OCI-LY3 (cell line): ENCODE measurements around the gene SCAI.
"Not testable (repeated sequence)": the region's sequence is repeated elsewhere in the genome, so short reads cannot be mapped to it uniquely, and the experiment has no call there.

Source experiments
- H2AFZ ChIP-seq: fragments of 200-600, 300-600 bp; shearing (Covaris generic); 2 replicates; pipeline ENCODE4 v1.6.0; 2014; ENCODE audit warnings: antibody characterized with exemption, low read depth, low read length
- H3K27ac ChIP-seq: fragments of 200-600, 300-600 bp; sonication (generic); 2 replicates; pipeline ENCODE4 v1.5.1; 2014; ENCODE audit warnings: mild to moderate bottlenecking, low read length, moderate library complexity, mixed read lengths
- H3K27me3 ChIP-seq: fragments of 200-600, 300-600 bp; sonication (generic); 2 replicates; pipeline ENCODE4 v1.6.1; 2014; ENCODE audit warnings: low read depth, low read length, mixed read lengths
- H3K36me3 ChIP-seq: fragments of 200-600, 300-600 bp; sonication (generic); replicated peaks from 2 replicates; pipeline ENCODE3; 2014; ENCODE audit warnings: low read depth, low read length, mixed read lengths
- H3K4me1 ChIP-seq: fragments of 300-600, 200-600 bp; sonication (generic); 2 replicates; pipeline ENCODE4 v1.6.1; 2014; ENCODE audit warnings: low read length, mixed read lengths
- H3K4me2 ChIP-seq: fragments of 200-600, 300-600 bp; sonication (generic); 2 replicates; pipeline ENCODE4 v1.6.1; 2014; ENCODE audit warnings: low read length, mixed read lengths
- H3K4me3 ChIP-seq: fragments of 300-600, 200-600 bp; sonication (generic); 2 replicates; pipeline ENCODE4 v1.5.1; 2014; ENCODE audit warnings: antibody characterized with exemption, mild to moderate bottlenecking, low read length, moderate library complexity
- H3K79me2 ChIP-seq: fragments of 300-600, 200-600 bp; shearing (Covaris generic); 2 replicates; pipeline ENCODE4 v1.6.1; 2014; ENCODE audit warnings: mild to moderate bottlenecking, low read length, mixed read lengths
- H3K9ac ChIP-seq: fragments of 300-600, 200-600 bp; shearing (Covaris generic); 2 replicates; pipeline ENCODE4 v1.6.0; 2014; ENCODE audit warnings: mild to moderate bottlenecking, low read length, moderate library complexity
- H3K9me3 ChIP-seq: fragments of 200-600, 300-600 bp; shearing (Covaris generic); 2 replicates; pipeline ENCODE4 v1.6.1; 2014; ENCODE audit warnings: low read length, mixed read lengths; ENCODE audit not compliant: insufficient read depth
- H4K20me1 ChIP-seq: fragments of 200-600, 300-600 bp; sonication (generic); 2 replicates; pipeline ENCODE4 v1.6.1; 2016; ENCODE audit warnings: low read length, mixed read lengths; ENCODE audit not compliant: insufficient read depth
- EZH2phosphoT487 ChIP-seq: fragments of 200-600 bp; shearing (Covaris generic); IDR thresholded peaks from 2 replicates; pipeline ENCODE4 v1.6.1; 2018; ENCODE audit warnings: antibody characterized with exemption, mixed run types, low read depth
- TF ChIP-seq, protein P1 (sequence below): fragments of 200-600, 300-600 bp; sonication (generic); IDR thresholded peaks from 2 replicates; pipeline ENCODE4 v1.5.1; 2014; ENCODE audit warnings: antibody characterized with exemption, low read length, low read depth

SCAI gene

DNA sequence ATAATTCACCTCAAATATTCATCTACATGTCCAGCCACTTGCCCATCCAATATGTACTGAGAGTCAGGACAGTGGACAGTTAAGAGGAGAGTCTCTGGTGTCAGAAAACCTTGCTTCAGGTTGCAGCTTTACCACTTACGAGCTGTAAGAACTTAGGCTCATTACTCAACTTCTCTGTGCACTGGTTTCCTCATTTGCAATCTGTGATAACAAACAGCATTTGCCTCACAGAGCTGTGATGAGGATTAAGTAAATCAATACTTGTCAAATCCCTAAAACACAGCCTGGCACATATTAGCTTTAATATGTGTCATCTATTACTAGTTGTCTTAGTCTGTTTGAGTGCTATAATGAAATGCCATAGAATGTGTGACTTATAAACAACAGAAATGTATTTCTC lies 211.0 kb downstream of the SCAI start:
- Histone ChIP-seq H3K36me3 (peaks cover 27% of the 10 kb centered on the region), H3K79me2 (no peaks in the 10 kb centered on the region), H3K9me3 (no peaks in the 10 kb centered on the region), H3K9ac (no peak overlapping the region), H3K27ac (no peak overlapping the region), H3K4me2 (no peak overlapping the region), H2AFZ (no peak overlapping the region), H3K4me3 (no peak overlapping the region), H3K4me1 (peaks cover 22% of the 10 kb centered on the region), H4K20me1 (no peaks in the 10 kb centered on the region), H3K27me3 (no peaks in the 10 kb centered on the region)
- TF ChIP-seq EZH2phosphoT487, result no peak
- TF ChIP-seq, protein P1, sequence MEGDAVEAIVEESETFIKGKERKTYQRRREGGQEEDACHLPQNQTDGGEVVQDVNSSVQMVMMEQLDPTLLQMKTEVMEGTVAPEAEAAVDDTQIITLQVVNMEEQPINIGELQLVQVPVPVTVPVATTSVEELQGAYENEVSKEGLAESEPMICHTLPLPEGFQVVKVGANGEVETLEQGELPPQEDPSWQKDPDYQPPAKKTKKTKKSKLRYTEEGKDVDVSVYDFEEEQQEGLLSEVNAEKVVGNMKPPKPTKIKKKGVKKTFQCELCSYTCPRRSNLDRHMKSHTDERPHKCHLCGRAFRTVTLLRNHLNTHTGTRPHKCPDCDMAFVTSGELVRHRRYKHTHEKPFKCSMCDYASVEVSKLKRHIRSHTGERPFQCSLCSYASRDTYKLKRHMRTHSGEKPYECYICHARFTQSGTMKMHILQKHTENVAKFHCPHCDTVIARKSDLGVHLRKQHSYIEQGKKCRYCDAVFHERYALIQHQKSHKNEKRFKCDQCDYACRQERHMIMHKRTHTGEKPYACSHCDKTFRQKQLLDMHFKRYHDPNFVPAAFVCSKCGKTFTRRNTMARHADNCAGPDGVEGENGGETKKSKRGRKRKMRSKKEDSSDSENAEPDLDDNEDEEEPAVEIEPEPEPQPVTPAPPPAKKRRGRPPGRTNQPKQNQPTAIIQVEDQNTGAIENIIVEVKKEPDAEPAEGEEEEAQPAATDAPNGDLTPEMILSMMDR, result no peak

DNA sequence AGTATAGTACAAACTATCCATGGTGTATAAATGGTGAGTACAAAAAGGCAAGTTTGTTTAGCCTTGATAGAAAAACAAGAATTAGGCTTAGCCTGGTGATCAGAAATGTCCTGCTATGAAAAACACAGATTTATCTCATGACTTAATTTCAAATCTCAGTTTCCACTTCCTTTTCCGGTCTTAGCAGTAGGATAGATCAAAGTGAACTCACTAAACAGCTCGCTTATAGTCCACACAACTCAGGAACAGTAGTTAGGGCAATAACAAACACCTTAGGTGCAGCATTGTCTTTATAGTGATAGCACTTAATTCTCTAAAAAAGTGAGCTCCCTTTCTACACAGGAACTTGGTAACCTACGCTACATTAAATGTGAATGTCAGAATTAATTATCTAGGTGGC lies 213.9 kb downstream of the SCAI start:
- peaks cover 27% of the 10 kb centered on the region for H3K36me3 ChIP-seq

DNA sequence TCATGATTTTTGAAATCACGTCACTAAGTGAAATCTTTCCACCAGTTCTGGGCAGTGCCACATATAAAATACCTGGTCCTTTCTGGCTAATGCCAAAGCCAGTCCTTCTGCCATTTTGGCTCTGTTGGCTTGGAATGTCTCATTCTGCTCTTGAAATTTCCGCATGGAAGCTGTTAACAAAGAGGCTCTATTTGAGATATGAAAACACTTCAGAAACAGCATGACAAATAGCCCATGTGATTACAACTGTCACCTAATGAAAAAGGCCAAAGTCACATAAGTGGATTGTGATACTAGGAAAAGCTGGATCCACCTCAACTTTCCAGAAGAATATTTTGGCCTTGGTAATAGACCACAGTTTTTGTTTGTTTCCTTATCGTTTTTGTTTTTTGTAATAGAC lies 215.2 kb downstream of the SCAI start:
- H3K36me3 ChIP-seq, result peaks cover 22% of the 10 kb centered on the region
- H4K20me1 ChIP-seq, result no peaks in the 10 kb centered on the region

More for the DNA sequence above, 213.9 kb downstream of the SCAI start:
- H3K4me2 ChIP-seq, result no peak overlapping the region
- no peaks in the 10 kb centered on the region for H4K20me1 ChIP-seq
- no peaks in the 10 kb centered on the region for H3K27me3 ChIP-seq
- no peaks in the 10 kb centered on the region for H3K9me3 ChIP-seq
- H3K4me1 ChIP-seq, result peaks cover 16% of the 10 kb centered on the region
- H3K27ac ChIP-seq, result no peak overlapping the region
- no peak overlapping the region for H2AFZ ChIP-seq
- TF ChIP-seq EZH2phosphoT487, result no peak
- TF ChIP-seq, protein P1, result no peak
- no peaks in the 10 kb centered on the region for H3K79me2 ChIP-seq
- H3K9ac ChIP-seq, result no peak overlapping the region
- H3K4me3 ChIP-seq, result no peak overlapping the region

DNA sequence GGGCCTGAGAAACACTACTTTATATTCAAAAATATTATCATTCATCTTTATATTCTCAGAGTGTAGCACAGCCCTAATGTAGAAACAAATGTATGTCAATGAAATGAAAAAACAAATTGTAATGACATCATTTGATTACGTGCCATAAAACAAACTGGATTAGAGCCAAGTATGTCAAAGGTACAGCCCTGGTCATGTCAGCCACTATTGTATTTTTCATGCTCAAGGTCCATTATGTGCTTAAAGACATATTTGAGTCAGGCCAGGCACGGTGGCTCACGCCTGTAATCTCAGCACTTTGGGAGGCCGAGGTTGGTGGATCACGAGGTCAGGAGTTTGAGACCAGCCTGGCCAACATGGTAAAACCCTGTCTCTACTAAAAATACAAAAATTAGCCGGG lies 222.9 kb downstream of the SCAI start:
- not testable (repeated sequence) for H4K20me1 ChIP-seq, H3K27me3 ChIP-seq, H3K4me2 ChIP-seq, H3K9me3 ChIP-seq, H3K4me1 ChIP-seq, H3K4me3 ChIP-seq, H3K27ac ChIP-seq, H3K9ac ChIP-seq, H3K79me2 ChIP-seq, H2AFZ ChIP-seq
- peaks cover 14% of the 10 kb centered on the region for H3K36me3 ChIP-seq

More for the DNA sequence above, 215.2 kb downstream of the SCAI start:
- Histone ChIP-seq H3K9ac (no peak overlapping the region), H3K79me2 (no peaks in the 10 kb centered on the region), H3K27ac (no peak overlapping the region), H3K9me3 (no peaks in the 10 kb centered on the region), H2AFZ (no peak overlapping the region), H3K4me1 (peaks cover 7% of the 10 kb centered on the region), H3K4me2 (no peak overlapping the region), H3K27me3 (no peaks in the 10 kb centered on the region), H3K4me3 (no peak overlapping the region)
- TF ChIP-seq, protein P1, result no peak
- TF ChIP-seq EZH2phosphoT487, result no peak
